Measurements from ENCODE around the gene KIAA1191. TPM values are rescaled to one million over a fixed set of nuclear protein-coding genes. Genes with fewer than 3 reads are reported as not detected.

The KIAA1191 gene
- 10 to 100 TPM; 59.2 to 76.2 (median 71.0) TPM for total RNA-seq

- no peak for TF ChIP-seq CTCF (IDR thresholded peaks at IDR 0.05; ENCODE audit: low read depth)
Measured at GRCh38 chr5:176361437-176362232, at the start of gene KIAA1191. TSS of gene KIAA1191 (minus strand) at chr5:176361764. CDS start at chr5:176359508, 2,256 bp downstream.

- TF ChIP-seq CTCF (IDR thresholded peaks at IDR 0.05; ENCODE audit: low read depth), result no peak
Measured at GRCh38 chr5:176410486-176411180, 49.1 kb upstream of the KIAA1191 start.

DNA sequence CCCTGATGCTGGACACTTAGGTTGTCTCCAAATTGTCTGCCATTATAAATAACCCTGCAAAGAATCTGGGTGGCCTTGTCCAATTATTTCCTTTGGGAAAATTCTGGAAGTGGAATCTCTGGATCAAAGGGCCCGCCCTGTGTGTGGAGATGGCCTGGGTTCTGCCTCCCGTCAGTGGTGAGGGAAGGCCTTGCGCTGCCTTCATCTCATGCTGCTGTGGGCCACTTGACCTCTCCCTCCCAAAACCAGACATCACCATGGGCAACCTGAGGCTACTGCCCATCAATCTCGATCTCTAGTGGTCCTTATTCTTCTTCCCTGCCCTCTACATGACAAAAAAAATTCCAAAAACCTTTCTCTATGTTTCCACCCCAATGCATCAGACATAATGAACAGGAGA, 48.2 kb upstream of the KIAA1191 start:
- TF ChIP-seq CTCF (IDR thresholded peaks at IDR 0.05; ENCODE audit: low read depth), result no peak

DNA sequence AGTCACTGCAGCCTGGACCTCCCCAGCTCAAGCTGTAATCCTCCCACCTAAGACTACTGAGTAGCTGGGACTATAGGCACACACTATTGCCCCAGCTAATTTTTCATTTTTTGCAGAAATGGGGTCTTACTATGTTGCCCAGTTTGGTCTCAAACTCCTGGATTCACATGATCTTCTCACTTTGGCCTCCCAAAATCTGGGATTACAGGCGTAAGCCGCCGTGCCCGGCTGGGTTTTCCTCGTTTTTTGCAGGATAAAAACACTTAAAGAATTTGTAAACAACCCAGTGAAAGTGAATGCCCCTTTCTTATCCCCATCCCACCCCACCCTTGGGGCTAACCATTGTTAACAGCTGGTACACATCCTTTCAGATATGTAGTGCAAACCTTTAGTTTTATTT, 47.0 kb upstream of the KIAA1191 start:
- no peak for TF ChIP-seq CTCF (IDR thresholded peaks at IDR 0.05; ENCODE audit: low read depth)

DNA sequence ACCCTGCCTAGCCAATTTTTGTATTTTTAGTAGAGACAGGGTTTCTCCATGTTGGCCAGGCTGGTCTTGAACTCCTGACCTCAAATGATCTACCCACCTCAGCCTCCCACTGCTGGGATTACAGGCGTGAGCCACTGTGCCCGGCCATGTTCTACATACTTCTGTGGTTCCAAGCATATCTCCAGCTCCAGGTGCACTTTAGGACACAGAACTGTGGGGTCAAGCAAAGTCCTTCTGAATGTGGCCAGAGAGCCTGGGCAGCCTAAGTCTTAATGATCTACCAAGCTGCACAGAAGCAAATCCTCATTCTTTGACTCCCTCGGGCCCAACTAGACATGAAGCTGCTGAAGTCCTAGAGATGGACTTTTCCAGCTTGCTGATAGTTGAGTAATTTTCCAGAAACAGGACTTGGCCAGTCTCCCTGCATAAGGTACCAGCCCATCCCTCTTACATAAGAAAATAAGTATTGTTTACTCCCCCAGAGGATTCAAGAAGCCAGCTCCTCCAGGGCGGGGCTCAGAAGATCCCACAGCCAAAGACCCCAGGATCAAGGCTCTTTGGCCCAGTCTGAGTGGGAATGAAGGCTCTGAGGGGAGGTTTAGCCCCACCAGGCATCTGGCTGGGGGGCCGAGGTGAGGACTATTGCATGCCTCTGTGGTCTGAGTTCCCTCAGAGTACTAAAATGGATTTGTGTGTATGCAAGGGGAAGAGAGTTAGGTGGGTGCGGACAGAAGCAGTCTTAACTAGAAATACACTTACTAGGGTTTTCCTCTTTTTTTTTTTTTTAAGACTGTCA, 46.1 kb upstream of the KIAA1191 start:
- TF ChIP-seq CTCF (IDR thresholded peaks at IDR 0.05; ENCODE audit: low read depth), result no peak

GRCh38 chr5:176406436-176407052, 45.0 kb upstream of the KIAA1191 start:
- TF ChIP-seq CTCF (IDR thresholded peaks at IDR 0.05; ENCODE audit: low read depth), result no peak
